ENCODE results near the gene CDK2. TPM values are rescaled to one million over a fixed set of nuclear protein-coding genes. Genes with fewer than 3 reads are reported as not detected.

Gene CDK2
- total and polyA plus RNA-seq, 4 donors: 5.1 to 22.6 (median 8.0) TPM

DNA sequence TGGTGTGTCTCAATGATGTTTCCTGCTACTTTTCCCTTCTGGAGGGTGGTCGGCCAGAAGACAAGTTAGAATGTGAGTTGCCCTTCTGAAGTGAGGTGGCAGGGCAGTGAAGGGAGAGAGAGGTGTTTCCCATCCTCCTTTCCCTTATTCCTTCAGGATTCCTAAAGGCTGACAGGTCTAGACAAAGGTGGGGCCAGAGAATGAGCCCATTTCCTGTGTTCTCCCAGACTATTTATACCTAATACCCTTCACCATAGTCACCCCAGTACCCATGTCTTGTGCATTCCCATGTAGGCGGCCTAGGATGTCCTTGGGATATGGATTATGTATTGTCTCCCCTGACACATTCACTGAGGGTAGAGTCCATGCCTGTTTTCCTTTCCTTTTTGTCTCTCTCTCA lies 28.6 kb upstream of the CDK2 start:
- Histone ChIP-seq H3K9ac (ENCODE audit: low read depth in 1 of 2, low read length in 2 of 2) (no peak overlapping the region), H3K4me1 (ENCODE audit: control insufficient read depth in 4 of 4, insufficient read depth in 4 of 4, low read length in 3 of 4) (peaks cover 0 to 7% (median 5%) of the 10 kb centered on the region in 4 donors), H3K9me3 (ENCODE audit: control insufficient read depth in 4 of 4, low read length in 3 of 4) (no peaks in the 10 kb centered on the region), H3K27me3 (ENCODE audit: control insufficient read depth in 4 of 4, insufficient read depth in 4 of 4, low read length in 3 of 4) (no peaks in the 10 kb centered on the region), H3K36me3 (ENCODE audit: control insufficient read depth in 4 of 4, insufficient read depth in 3 of 4, low read depth in 1 of 4, low read length in 3 of 4) (no peaks in the 10 kb centered on the region), H3K27ac (ENCODE audit: low read depth in 1 of 2, low read length in 2 of 2) (no peak overlapping the region), H3K4me3 (ENCODE audit: low read depth in 1 of 3, low read length in 3 of 3) (no peak overlapping the region)
- TF ChIP-seq SP1 (IDR thresholded peaks at IDR 0.05) (no peak), FOXA1 (IDR thresholded peaks at IDR 0.05) (no peak), TAF1 (conservative IDR thresholded peaks at IDR 0.05) (no peak), RAD21 (IDR thresholded peaks at IDR 0.05) (no peak), YY1 (IDR thresholded peaks at IDR 0.05) (no peak), NR2F2 (IDR thresholded peaks at IDR 0.05) (no peak), JUND (IDR thresholded peaks at IDR 0.05) (no peak), HNF4G (IDR thresholded peaks at IDR 0.05) (no peak)
- TF ChIP-seq, protein P1, sequence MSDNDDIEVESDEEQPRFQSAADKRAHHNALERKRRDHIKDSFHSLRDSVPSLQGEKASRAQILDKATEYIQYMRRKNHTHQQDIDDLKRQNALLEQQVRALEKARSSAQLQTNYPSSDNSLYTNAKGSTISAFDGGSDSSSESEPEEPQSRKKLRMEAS (IDR thresholded peaks at IDR 0.05): no peak
- TF ChIP-seq, protein P2, sequence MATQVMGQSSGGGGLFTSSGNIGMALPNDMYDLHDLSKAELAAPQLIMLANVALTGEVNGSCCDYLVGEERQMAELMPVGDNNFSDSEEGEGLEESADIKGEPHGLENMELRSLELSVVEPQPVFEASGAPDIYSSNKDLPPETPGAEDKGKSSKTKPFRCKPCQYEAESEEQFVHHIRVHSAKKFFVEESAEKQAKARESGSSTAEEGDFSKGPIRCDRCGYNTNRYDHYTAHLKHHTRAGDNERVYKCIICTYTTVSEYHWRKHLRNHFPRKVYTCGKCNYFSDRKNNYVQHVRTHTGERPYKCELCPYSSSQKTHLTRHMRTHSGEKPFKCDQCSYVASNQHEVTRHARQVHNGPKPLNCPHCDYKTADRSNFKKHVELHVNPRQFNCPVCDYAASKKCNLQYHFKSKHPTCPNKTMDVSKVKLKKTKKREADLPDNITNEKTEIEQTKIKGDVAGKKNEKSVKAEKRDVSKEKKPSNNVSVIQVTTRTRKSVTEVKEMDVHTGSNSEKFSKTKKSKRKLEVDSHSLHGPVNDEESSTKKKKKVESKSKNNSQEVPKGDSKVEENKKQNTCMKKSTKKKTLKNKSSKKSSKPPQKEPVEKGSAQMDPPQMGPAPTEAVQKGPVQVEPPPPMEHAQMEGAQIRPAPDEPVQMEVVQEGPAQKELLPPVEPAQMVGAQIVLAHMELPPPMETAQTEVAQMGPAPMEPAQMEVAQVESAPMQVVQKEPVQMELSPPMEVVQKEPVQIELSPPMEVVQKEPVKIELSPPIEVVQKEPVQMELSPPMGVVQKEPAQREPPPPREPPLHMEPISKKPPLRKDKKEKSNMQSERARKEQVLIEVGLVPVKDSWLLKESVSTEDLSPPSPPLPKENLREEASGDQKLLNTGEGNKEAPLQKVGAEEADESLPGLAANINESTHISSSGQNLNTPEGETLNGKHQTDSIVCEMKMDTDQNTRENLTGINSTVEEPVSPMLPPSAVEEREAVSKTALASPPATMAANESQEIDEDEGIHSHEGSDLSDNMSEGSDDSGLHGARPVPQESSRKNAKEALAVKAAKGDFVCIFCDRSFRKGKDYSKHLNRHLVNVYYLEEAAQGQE (IDR thresholded peaks at IDR 0.05): no peak
- no peak for DNase-seq (ENCODE audit: low spot score)
- 84% methylated on average over 2 of the region's 2 CpGs for WGBS

DNA sequence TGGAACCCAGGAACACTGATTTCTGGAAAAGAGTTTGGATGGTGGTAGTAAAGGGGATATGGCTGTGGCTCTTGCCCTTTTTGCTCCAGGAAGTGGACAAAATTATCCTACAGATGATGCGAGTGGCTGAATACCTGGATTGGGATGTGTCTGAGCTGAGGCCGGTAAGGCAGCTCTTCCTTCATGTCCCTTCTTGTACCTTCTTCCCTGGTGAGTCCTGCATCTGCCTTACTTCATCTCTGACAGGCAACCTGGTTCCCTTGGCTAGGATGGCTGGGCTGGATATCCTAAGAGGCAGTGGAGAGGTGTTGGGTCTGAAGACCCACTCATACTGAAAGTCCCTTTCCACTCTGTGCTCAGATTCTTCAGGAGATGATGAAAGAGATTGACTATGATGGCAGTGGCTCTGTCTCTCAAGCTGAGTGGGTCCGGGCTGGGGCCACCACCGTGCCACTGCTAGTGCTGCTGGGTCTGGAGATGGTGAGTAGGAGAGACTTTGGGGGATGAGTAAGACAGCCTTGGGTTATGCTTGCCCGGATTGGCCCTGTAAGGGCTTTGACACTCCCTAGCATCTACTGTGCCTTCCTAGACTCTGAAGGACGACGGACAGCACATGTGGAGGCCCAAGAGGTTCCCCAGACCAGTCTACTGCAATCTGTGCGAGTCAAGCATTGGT lies 27.7 kb upstream of the CDK2 start:
- H3K27me3 ChIP-seq (ENCODE audit: control insufficient read depth in 4 of 4, insufficient read depth in 4 of 4, low read length in 3 of 4): no peaks in the 10 kb centered on the region
- TF ChIP-seq HNF4G (IDR thresholded peaks at IDR 0.05) (no peak), JUND (IDR thresholded peaks at IDR 0.05) (no peak), CTCF (IDR thresholded peaks at IDR 0.05; ENCODE audit: low read depth, low read length, missing input control) (no peak), GABPA (IDR thresholded peaks at IDR 0.05 in 1 of 2, conservative IDR thresholded peaks at IDR 0.05 in 1 of 2) (no peak), RAD21 (IDR thresholded peaks at IDR 0.05) (no peak), FOXA1 (IDR thresholded peaks at IDR 0.05) (no peak), SP1 (IDR thresholded peaks at IDR 0.05) (no peak), YY1 (IDR thresholded peaks at IDR 0.05) (no peak), ZBTB33 (IDR thresholded peaks at IDR 0.05) (no peak), NR2F2 (IDR thresholded peaks at IDR 0.05) (no peak), FOXA2 (IDR thresholded peaks at IDR 0.05) (no peak), HNF4A (conservative IDR thresholded peaks at IDR 0.05) (no peak), EGR1 (IDR thresholded peaks at IDR 0.05; ENCODE audit: low read depth in 2 of 2) (no peak), TAF1 (conservative IDR thresholded peaks at IDR 0.05) (no peak)
- TF ChIP-seq, protein P3, sequence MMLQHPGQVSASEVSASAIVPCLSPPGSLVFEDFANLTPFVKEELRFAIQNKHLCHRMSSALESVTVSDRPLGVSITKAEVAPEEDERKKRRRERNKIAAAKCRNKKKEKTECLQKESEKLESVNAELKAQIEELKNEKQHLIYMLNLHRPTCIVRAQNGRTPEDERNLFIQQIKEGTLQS (IDR thresholded peaks at IDR 0.05): no peak
- TF ChIP-seq, protein P2 (IDR thresholded peaks at IDR 0.05): no peak
- no peak overlapping the region for H3K27ac ChIP-seq (ENCODE audit: low read depth in 1 of 2, low read length in 2 of 2)
- no peaks in the 10 kb centered on the region for H3K36me3 ChIP-seq (ENCODE audit: control insufficient read depth in 4 of 4, insufficient read depth in 3 of 4, low read depth in 1 of 4, low read length in 3 of 4)
- WGBS: 94% methylated on average over 8 of the region's 8 CpGs
- H3K9ac ChIP-seq (ENCODE audit: low read depth in 1 of 2, low read length in 2 of 2): no peak overlapping the region
- no peak for DNase-seq (ENCODE audit: low spot score)
- no peak overlapping the region for H3K4me3 ChIP-seq (ENCODE audit: low read depth in 1 of 3, low read length in 3 of 3)
- no peaks in the 10 kb centered on the region for H3K9me3 ChIP-seq (ENCODE audit: control insufficient read depth in 4 of 4, low read length in 3 of 4)
- peaks cover 0 to 7% (median 5%) of the 10 kb centered on the region in 4 donors for H3K4me1 ChIP-seq (ENCODE audit: control insufficient read depth in 4 of 4, insufficient read depth in 4 of 4, low read length in 3 of 4)
